Urinary bladder (tissue), 4 donors: Measurements from ENCODE around the gene ANGEL2. TPM values are rescaled to one million over a fixed set of nuclear protein-coding genes. Genes with fewer than 3 reads are reported as not detected.
"Not testable (repeated sequence)": the region's sequence is repeated elsewhere in the genome, so short reads cannot be mapped to it uniquely, and the experiment has no call there.

ENCODE experiments used
- DNase-seq: peaks from one replicate; pipeline ENCODE4 v3.0.0-alpha.2; 2015; ENCODE audit errors: extremely low spot score
- H3K27ac ChIP-seq: one replicate; pipeline ENCODE4 v1.5.1; 2013; ENCODE audit warnings: low read depth, mild to moderate bottlenecking, moderate library complexity
- H3K36me3 ChIP-seq: one replicate; pipeline ENCODE4 v1.6.1; 2013; ENCODE audit warnings: mild to moderate bottlenecking, moderate library complexity; ENCODE audit not compliant: insufficient read depth
- H3K4me1 ChIP-seq: one replicate; pipeline ENCODE4 v1.6.1; 2013; ENCODE audit warnings: mild to moderate bottlenecking, moderate library complexity; ENCODE audit not compliant: insufficient read depth
- H3K4me3 ChIP-seq: one replicate; pipeline ENCODE4 v1.5.1; 2013; ENCODE audit warnings: low read depth, low read length
- WGBS: extraction: QIAGEN DNeasy Blood & Tissue Kit; methylation state at CpG from one replicate; pipeline ENCODE4 v1.1.7; 2013; 5-methylcytosine and 5-hydroxymethylcytosine counted together
- polyA plus RNA-seq: library from polyadenylated mRNA; stranded (reverse); fragments of 200-250 nt; gene quantifications from one replicate; pipeline ENCODE4 v1.2.3, GENCODE V29; 2013
- total RNA-seq: library from RNA; depleted of rRNA; stranded (reverse); fragments of >200 nt; gene quantifications from one replicate; pipeline ENCODE4 v1.2.3, GENCODE V29; 2014
- donor health status: healthy with polysubstance abuse.
- donor health status: healthy.

ANGEL2 gene
- total and polyA plus RNA-seq, 2 donors = 18.6 to 104 TPM

DNA sequence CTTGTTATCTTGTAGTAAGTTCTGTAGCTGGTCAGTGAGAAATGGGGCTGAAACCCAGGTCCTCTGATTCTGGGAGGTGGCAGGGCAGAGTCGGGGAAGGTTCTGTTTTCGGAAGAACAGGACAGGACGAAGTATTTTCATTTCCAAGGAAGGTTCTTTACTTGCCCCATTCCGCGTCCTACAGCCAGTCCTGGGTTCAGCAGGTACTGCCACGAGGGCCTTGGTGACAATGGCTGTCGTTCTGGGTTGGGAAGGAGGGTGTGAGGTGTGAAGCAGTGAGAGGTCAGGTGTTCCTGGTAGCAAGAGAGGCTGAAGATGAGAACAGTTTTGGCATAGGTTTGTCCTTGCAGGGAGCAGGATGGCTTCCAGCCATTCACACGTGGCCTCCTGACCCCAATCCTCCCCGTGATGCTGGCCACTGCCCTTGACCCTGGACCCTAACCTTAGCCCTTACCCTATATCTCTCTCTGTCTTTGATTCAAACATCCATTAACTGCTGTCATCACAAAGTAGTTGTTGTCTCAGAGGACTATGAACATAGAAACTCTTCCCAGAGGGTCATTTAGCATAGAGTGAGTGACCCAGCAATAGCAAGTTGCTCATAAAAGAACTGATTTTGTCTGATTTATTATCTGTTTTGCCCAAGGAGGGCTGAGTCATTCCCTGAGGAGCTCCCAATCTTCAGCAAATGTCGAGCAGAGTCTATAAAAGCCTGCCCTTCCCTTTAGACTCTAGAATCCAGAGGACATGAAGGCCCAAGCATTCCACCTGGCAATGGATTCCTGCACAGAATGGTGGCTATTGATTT is 40.4 kb downstream of the ANGEL2 start:
- no peaks in the 10 kb centered on the region for H3K36me3 ChIP-seq
- no peak overlapping the region for H3K27ac ChIP-seq
- H3K4me3 ChIP-seq = no peak overlapping the region
- no peaks in the 10 kb centered on the region for H3K4me1 ChIP-seq
- 86% methylated on average over 10 of the region's 10 CpGs for WGBS
- DNase-seq = no peak

DNA sequence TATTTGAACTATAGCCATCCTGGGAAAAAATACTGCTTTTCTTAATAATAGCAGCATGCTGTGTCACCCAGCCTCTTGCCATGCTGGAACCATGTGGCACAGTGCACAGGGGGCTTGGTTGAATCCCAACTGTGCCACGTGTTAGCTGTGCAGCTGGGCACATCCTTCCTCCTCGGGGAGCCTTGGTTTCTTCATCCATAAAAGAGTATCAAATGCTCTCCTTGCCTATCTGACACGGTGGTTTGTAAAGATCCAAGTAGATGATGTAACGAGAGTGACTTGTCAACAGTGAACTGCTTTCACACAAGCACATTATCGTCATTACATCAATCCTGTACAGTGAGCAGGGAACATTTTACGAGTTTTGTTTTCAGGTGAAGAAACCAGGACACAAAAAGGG is 41.0 kb downstream of the ANGEL2 start:
- Histone ChIP-seq H3K36me3 (no peaks in the 10 kb centered on the region), H3K27ac (no peak overlapping the region), H3K4me1 (no peaks in the 10 kb centered on the region), H3K4me3 (no peak overlapping the region)
- WGBS = 84% methylated on average over 6 of the region's 6 CpGs
- DNase-seq = no peak

DNA sequence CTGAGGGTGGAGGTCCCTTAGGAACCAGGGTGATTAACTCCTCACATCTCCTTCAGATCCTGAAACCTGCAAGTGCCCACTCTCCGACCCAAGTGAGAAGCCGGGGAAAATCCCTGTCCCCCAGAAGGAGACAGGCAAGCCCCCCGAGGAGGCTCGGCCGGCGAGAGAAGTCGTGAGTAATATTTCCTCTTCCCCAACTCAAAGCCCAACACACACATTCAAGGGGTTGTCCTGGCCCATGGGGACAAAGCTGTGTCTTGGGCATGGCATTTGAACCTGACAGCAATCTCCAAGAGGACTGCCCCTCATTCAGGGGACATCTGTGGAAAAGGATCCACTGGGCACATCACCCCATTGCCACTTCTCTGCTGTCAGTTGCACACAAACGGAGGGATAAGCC is 41.8 kb downstream of the ANGEL2 start:
- DNase-seq = no peak
- 92% methylated on average over 8 of the region's 8 CpGs for WGBS
- Histone ChIP-seq H3K27ac (no peak overlapping the region), H3K36me3 (no peaks in the 10 kb centered on the region), H3K4me3 (no peak overlapping the region), H3K4me1 (no peaks in the 10 kb centered on the region)

DNA sequence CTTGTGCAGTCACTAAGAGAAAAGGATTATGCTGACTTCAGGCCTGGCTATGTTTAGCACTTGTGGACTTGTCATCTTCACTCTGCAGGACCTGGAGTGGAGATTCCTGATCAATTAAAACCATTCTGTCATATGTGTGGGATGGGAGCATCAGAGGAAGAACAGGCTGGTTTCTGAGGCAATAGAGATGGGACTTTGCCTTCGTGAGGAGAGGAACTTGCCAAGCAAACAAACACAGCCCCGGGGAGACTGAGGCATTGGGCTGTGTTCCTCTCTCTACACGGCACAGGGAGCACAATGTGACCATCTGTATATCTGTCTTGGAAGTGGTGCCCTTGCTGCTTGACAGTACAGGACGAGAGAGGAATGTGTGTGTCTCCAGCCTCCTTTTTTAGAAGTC is 42.2 kb downstream of the ANGEL2 start:
- H3K36me3 ChIP-seq = no peaks in the 10 kb centered on the region
- H3K27ac ChIP-seq = no peak overlapping the region
- H3K4me3 ChIP-seq = no peak overlapping the region
- no peaks in the 10 kb centered on the region for H3K4me1 ChIP-seq
- 94% methylated on average over 4 of the region's 4 CpGs for WGBS
- no peak for DNase-seq

DNA sequence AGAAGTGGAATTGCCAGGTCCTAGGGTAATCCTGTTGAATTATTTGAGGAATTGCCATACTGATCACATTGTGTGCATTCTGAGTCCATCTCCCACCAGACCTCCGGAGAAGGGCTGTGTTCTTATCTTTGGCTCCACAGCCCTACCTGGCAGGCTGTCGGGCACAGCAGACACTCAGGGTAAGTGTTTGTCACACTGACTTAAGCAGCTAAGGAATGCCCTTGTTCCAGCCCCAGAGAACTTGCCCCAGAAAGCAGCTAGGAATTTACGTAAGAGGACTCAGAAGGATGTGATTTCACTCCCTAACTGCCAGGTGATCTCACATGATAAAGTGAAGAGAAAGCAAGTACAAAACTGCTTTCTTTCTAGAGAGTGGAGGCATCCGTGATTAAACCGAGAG is 44.4 kb downstream of the ANGEL2 start:
- Histone ChIP-seq H3K36me3 (no peaks in the 10 kb centered on the region), H3K4me1 (no peaks in the 10 kb centered on the region), H3K27ac (no peak overlapping the region), H3K4me3 (no peak overlapping the region)
- DNase-seq = no peak
- WGBS = 92% methylated on average over 5 of the region's 5 CpGs

DNA sequence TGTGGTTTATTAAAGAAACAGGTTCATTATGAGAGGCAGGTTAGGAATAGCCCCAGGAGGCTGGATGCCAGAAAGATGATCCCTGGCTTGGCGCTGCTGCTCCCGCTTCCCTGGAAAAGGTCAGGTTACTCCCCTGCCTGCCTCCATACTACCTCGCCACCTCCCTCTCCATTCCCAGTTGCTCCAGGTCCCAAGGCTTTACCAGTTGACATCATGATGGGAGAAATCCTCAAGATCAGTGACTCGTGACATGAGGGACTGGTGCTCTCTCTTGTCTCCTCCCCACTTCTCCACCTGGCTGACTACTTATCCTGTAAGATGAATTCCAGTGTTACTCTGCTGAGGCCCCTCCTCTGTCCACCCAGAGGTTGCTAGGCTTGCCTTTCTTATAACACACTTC is 45.6 kb downstream of the ANGEL2 start:
- DNase-seq = no peak
- Histone ChIP-seq H3K4me1 (no peaks in the 10 kb centered on the region), H3K4me3 (no peak overlapping the region), H3K36me3 (no peaks in the 10 kb centered on the region), H3K27ac (no peak overlapping the region)
- WGBS = 91% methylated on average over 4 of the region's 4 CpGs

DNA sequence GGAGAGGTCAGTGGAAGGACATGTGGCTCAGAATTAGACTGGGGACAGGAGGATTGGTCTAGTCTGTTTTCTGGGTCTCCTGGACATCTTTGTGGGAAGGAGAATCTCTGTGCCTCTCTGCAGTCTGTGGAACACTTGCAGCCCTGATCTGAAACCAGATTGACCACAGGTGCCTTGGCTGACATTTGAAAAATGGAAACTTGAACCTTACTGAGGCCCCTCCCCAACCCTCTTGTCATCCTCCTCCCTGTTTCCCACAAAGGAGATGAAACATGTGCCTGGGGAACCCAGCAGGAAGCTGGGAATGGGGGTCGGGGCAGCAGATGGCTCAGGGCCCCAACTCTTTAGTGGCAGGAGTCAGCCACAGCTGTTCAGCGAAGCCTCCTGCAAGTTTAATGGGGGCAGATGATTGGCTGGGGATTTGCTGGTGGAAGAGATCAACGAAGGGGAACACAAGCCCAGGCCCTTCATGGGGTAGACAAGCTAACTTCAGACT is 47.3 kb downstream of the ANGEL2 start:
- WGBS = 60% methylated on average over 3 of the region's 3 CpGs
- Histone ChIP-seq H3K36me3 (no peaks in the 10 kb centered on the region), H3K4me3 (no peak overlapping the region), H3K4me1 (no peaks in the 10 kb centered on the region), H3K27ac (no peak overlapping the region)
- no peak for DNase-seq

DNA sequence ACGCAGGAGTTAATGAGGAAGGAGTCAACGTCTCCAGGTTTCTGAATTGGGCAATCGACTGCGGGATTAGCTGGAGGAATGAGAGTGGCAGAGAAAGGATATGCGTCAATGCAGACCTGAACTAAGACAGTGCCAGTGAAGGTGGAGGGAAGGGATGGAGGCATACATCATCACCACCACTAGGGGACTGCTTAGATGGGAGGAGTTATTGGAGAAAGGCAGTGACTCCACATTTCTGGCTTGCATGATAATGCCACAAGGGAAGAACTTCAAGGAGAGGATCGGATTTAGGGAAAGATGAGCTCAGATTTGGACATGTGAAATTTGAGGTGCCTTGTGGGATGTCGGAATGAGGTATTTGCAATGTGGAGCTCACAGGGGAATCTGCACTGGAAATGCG is 47.9 kb downstream of the ANGEL2 start:
- WGBS = 84% methylated on average over 8 of the region's 8 CpGs
- no peak overlapping the region for H3K27ac ChIP-seq
- H3K4me1 ChIP-seq = no peaks in the 10 kb centered on the region
- no peak overlapping the region for H3K4me3 ChIP-seq
- H3K36me3 ChIP-seq = no peaks in the 10 kb centered on the region
- DNase-seq = no peak

DNA sequence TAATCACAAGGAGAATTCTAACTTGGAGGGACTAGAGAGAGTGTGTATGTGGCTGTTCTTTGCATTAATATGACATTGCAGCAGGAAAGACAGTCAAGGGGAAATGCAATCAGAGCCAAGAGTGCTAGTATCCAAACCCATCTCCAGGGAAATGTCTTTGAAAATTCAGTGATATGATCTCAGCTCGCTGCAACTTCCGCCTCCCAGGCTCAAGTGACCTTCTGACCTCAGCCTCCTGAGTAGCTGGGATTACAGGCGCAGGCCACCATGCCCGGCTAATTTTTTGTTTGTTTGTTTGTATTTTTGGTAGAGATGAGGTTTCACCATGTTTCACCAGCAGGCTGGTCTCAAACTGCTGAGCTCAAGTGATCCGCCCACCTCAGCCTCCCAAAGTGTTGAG is 49.1 kb downstream of the ANGEL2 start:
- Histone ChIP-seq H3K4me1 (no peaks in the 10 kb centered on the region), H3K27ac (no peak overlapping the region), H3K36me3 (no peaks in the 10 kb centered on the region), H3K4me3 (no peak overlapping the region)
- WGBS = 88% methylated on average over 5 of the region's 5 CpGs
- no peak for DNase-seq

DNA sequence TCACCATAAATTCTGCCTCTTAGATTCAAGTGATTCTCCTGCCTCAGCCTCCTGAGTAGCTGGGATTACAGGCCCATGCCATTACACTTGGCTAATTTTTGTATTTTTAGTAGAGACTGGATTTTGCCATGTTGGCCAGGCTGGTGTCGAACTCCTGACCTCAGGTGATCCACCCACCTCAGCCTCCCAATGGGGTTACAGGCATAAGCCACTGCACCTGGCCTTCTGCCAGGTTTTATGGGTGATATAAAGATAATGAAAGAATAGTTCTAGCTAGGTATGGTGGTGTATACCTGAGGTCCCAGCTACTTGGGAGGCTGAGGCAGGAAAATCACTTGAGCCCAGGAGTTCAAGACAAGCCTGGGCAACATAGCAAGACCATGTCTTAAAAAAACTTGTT is 50.7 kb downstream of the ANGEL2 start:
- not testable (repeated sequence) for H3K4me1 ChIP-seq, H3K27ac ChIP-seq, H3K4me3 ChIP-seq, DNase-seq, H3K36me3 ChIP-seq
- WGBS = 100% methylated on average over 1 of the region's 1 CpG

DNA sequence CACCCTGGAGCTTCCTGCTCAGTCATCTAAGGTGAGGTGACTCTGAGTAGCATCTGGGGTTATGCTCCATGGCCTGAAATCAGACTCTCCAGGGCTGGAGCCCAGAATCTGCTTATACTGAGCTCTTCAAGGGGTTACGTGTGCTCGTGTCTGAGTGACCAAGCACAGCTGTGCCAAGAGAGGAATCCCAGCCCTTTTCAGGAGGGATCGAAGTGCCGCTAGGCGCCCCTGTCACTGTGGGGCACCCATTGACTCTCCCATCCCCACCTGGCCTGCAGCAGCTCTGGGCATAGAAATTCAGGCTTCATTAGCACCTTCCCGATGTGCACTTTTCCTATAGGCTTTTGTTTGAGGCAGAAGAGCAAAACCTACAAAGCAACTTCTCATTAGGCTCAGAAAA is 51.6 kb downstream of the ANGEL2 start:
- H3K36me3 ChIP-seq = no peaks in the 10 kb centered on the region
- WGBS = 85% methylated on average over 6 of the region's 6 CpGs
- H3K27ac ChIP-seq = no peak overlapping the region
- no peak overlapping the region for H3K4me3 ChIP-seq
- no peaks in the 10 kb centered on the region for H3K4me1 ChIP-seq
- no peak for DNase-seq

DNA sequence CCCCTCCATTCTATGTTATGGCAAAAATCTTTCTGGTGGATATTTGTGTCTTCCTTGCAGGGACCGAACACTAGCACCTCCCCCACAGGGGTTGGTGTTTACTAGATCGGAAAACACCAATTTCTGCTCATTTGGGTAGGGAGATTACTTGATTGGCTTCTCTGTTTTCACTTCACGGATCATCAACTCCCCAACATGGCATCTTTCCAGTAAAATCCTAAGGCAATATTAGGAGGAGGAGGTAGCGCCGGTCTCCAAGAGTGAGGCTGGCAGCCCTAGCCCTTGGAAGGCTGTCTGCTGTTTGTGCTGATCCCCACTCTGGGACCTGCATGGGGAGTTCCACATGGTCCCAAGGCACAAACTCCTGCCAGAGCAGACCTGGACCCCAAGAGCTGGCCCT is 53.2 kb downstream of the ANGEL2 start:
- no peak overlapping the region for H3K4me3 ChIP-seq
- DNase-seq = no peak
- no peak overlapping the region for H3K27ac ChIP-seq
- no peaks in the 10 kb centered on the region for H3K4me1 ChIP-seq
- WGBS = 94% methylated on average over 5 of the region's 5 CpGs
- no peaks in the 10 kb centered on the region for H3K36me3 ChIP-seq

DNA sequence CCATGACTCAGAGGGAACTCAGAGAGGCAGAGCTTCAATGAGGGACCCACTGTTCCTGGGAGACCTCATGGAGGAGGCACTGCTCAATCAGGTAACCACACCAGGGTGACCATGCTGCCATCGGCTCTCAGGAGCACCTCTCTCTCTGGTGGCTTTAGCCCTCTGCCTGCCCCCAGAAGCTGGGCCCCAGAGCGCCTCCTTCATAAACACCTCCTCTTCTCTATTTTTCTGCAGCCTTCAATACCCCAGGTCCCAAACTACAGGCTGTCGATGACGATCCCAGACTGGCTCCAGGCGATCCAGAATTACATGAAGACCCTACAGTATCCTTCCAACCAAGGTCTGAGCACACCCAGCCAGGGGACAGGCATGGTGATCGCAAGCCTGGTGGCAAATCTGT is 54.7 kb downstream of the ANGEL2 start:
- 97% methylated on average over 6 of the region's 6 CpGs for WGBS
- no peak overlapping the region for H3K27ac ChIP-seq
- H3K4me1 ChIP-seq = no peaks in the 10 kb centered on the region
- DNase-seq = no peak
- no peak overlapping the region for H3K4me3 ChIP-seq
- no peaks in the 10 kb centered on the region for H3K36me3 ChIP-seq

DNA sequence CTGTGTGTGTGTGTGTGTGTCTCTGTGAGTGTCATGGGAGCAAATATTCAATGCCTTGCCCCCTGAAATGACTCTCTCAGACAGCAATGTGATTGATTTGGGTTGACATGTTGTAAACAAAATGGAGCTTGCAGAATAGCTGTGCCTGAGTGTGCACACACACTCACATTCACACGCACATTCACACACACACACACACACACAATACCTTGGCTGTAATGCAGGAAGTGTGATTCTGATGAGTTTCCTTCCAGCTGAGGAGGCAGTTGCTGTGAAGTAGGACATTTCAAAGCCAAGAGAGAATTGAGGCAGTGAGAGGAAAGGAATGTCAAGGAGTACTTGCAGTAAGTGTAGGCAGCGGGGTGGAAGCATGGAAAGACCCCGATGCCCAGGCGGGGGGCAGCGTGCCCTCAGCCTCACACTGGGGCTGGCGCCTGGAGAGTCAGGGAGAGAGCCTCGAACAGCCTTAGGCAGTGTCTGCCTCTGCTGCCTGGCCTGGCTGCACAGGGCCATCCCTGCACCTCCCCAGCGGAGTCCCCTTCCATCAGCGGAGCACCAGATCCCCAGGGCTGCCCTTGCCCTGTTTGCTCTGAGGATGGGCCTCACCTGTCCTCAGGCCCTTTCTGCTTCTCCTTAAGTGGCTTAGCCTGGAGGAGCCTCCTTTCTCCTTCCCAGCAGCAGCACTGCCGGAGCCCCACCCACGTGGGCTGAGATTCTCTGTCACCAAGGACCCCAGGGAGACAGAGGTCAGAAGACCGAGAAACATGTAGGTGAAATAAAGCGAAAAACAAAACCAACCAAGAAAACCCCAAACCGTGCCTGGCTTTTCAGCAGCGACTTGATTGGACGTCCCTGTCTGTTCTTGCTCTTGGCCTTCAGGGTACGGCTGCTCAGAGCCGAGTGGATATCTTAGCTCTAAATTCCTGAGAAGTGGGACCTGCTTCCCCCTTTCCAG is 56.1 kb downstream of the ANGEL2 start:
- no peak overlapping the region for H3K4me3 ChIP-seq
- H3K4me1 ChIP-seq = no peaks in the 10 kb centered on the region
- no peaks in the 10 kb centered on the region for H3K36me3 ChIP-seq
- H3K27ac ChIP-seq = no peak overlapping the region
- DNase-seq = no peak
- 89% methylated on average over 18 of the region's 18 CpGs for WGBS
